Measurements from ENCODE around the gene CHST11.

CHST11 gene

DNA sequence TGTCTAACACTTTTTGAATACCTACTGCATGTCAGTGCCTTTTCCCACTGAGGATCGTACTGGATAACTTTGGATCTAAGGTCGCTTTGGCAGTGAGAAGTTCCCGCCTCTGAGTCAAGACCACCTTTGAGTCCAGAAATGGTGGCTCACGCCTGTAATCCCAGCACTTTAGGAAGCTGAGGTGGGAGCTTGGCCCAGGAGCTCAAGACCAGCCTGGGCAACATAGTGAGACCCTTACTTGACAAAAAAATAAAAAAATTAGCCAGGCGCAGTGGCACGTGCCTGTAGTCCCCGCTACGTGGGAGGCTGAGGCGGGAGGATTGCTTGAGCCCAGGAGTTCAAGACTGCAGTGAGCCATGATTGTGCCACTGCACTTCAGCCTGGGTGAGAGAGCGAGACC, 61.1 kb downstream of the CHST11 start:
- in situ Hi-C loops (cut with MboI; ENCODE audit: low sequenced_read_pairs, unreplicated experiment): no loop called here
- TF ChIP-seq, protein P1, sequence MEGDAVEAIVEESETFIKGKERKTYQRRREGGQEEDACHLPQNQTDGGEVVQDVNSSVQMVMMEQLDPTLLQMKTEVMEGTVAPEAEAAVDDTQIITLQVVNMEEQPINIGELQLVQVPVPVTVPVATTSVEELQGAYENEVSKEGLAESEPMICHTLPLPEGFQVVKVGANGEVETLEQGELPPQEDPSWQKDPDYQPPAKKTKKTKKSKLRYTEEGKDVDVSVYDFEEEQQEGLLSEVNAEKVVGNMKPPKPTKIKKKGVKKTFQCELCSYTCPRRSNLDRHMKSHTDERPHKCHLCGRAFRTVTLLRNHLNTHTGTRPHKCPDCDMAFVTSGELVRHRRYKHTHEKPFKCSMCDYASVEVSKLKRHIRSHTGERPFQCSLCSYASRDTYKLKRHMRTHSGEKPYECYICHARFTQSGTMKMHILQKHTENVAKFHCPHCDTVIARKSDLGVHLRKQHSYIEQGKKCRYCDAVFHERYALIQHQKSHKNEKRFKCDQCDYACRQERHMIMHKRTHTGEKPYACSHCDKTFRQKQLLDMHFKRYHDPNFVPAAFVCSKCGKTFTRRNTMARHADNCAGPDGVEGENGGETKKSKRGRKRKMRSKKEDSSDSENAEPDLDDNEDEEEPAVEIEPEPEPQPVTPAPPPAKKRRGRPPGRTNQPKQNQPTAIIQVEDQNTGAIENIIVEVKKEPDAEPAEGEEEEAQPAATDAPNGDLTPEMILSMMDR (IDR thresholded peaks at IDR 0.05; ENCODE audit: borderline replicate concordance, control extremely low read depth, extremely low read depth, insufficient read depth, missing control alignments): no peak
- no peak for DNase-seq (ENCODE audit: low spot score)

DNA sequence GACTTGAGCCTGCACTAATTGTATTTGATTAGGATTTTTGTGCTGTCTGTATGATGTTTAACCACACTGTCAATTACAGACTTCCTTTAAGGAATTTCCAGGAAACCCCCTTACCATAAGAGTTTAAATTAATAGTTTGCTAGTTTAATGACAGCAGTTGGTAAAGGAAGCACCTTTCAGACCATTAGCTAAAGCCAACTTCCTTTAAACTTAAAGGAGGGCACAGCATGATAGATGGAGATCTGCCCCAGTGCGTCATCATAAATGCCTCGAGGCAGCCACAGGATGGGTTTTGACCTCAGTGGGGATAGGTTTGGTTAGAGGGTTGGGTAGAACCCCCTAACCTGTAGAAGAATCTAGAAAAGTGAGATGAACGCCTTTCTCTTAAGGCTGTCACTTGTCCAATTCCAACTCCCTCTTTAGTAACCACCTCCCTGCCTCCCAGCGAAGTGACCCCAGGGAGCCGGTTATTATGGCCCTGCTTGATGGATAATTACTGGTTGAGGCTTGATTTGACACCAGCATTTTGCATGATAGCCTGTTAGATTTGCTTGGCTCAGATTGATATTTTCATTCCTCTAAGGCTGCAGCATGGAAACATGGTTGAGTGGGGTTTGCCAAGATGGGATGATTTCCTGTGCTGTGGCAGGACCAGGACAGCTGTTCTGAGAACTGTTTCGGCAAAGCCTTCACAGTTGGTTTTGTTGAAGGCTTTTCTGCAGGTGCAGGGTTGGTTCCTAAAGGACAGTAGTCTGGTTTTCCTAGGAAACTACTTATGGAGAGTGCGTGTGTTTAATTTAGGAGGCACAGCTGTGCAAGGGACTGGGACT, 62.7 kb downstream of the CHST11 start:
- TF ChIP-seq, protein P1 (IDR thresholded peaks at IDR 0.05; ENCODE audit: borderline replicate concordance, control extremely low read depth, extremely low read depth, insufficient read depth, missing control alignments): no peak
- no peak for DNase-seq (ENCODE audit: low spot score)
- in situ Hi-C loops (cut with MboI; ENCODE audit: low sequenced_read_pairs, unreplicated experiment): no loop called here

DNA sequence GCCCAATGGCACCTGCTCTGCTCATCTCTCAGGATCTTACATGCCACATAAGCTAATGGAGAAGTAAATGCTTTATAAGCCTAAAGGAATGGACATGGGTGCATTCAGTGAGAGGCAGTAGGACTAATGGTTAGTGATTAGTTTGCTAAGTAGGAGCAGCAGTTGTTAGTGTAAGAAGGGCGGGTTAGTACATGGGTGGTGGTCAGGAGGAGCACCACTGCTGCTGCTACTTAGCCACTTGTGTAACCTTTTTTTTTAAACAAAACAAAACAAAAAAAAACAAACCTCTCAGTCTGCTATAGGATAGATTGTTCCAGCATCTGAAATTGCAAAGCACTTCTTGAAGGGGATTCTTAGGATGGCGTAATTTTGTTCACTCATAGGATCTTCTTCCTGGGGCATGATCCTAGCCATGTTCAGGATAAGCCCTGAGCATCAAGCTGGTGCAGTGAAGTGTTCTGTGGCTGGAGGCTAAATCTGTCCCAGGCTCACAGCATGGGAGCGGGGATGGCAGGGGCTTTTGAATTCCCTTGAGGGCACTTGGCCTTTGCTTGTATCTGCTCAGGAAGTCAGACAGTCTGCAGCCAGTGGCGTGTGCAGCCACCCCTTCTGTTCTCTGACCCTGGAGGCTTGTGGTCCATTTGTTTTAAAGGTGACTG, 63.6 kb downstream of the CHST11 start:
- TF ChIP-seq, protein P1 (IDR thresholded peaks at IDR 0.05; ENCODE audit: borderline replicate concordance, control extremely low read depth, extremely low read depth, insufficient read depth, missing control alignments): no peak

DNA sequence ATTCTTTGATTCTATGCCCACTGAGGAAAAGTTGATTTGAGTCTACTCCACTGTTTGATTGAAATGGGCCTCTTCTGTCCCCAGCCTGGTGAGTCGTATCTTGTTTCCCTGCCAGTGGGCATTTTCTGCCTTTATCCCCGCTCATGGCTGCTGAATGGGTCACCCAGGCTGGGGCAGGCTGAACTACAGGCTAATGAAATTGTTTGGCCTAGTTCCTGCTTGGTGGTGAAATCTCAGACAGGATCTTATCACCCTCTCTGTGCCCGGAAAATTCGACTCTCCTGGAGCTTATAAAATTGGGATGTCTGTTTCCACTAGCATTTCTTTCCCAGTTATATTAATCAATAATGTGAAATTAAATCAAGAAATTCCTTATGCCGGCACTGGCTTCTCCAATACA, 65.0 kb downstream of the CHST11 start:
- TF ChIP-seq, protein P1 (IDR thresholded peaks at IDR 0.05; ENCODE audit: borderline replicate concordance, control extremely low read depth, extremely low read depth, insufficient read depth, missing control alignments): no peak
- in situ Hi-C loops (cut with MboI; ENCODE audit: low sequenced_read_pairs, unreplicated experiment): no loop called here
- no peak for DNase-seq (ENCODE audit: low spot score)

More for the DNA sequence above, 63.6 kb downstream of the CHST11 start:
- no peak for DNase-seq (ENCODE audit: low spot score)
- in situ Hi-C loops (cut with MboI; ENCODE audit: low sequenced_read_pairs, unreplicated experiment): no loop called here

DNA sequence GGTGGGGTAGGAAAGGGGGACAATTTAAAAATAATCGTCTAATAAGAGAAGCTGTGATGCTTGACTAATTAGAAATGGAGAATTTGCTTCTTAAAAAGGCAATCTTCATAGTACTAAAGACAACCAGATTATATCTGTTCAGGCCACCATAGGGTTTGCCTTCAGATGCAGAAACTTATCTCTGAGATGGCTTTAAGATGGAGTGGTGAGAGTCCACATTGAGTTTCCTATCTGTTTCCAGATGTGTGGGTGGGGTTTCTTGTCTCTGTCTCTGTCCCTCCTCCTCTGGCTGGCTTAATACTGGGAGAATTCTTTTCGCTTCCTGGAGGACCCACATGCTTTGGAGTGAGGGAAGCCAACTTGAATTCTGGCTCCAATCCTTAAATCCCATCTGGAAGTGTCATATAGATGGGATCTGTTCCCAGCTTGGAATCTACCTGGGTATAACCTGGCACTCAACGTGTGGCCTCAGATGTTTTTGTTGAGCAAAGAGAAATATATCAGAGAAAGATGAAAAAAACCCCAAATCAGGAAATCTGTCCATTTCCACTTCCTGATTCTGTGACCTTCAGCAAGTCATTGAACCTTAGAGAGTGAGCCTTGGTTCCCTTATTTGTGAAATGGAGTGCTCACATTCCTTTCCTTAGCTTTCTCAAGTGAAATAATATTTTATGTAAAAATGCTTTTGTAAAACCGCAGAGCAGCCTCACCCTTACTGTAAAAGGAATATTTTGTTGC, 66.4 kb downstream of the CHST11 start:
- in situ Hi-C loops (cut with MboI; ENCODE audit: low sequenced_read_pairs, unreplicated experiment): no loop called here
- TF ChIP-seq, protein P1 (IDR thresholded peaks at IDR 0.05; ENCODE audit: borderline replicate concordance, control extremely low read depth, extremely low read depth, insufficient read depth, missing control alignments): no peak
- no peak for DNase-seq (ENCODE audit: low spot score)

DNA sequence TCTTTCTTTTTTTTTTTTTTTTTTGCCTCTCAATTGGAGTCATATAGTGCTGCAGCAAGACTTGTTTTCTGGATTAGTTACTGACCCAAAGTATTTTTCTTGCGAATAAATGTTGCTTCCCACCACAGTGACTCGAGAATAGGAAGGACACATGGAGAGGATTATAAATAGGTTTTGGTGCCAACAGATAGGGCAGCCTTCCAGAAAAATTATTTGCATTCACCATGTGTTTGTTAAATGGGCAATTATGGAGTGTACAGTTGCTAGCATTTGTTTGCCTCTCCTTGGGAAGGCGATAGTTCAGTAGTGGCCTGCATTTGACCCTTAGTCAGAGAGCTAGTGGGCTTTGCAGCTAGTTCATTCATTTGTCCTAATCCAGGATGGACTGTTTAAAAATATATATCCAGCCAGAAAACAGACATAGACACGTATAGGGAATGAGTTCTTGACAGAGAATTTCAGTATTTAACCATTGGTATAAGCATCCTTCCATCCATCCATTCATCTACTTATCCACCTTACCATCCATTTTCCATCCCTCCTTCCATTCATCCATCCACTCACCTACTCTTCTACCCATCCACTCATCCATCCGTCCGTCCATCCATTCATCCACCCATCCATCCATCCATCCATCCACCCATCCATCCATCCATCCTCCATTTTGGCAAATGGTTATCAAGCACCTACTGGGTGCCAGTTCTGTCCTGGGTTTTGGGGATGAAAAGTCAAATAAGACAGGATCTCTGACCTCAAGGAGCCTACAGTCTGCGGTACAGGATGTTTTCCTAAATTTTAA, 67.5 kb downstream of the CHST11 start:
- in situ Hi-C loops (cut with MboI; ENCODE audit: low sequenced_read_pairs, unreplicated experiment): no loop called here
- TF ChIP-seq, protein P1 (IDR thresholded peaks at IDR 0.05; ENCODE audit: borderline replicate concordance, control extremely low read depth, extremely low read depth, insufficient read depth, missing control alignments): no peak
- DNase-seq (ENCODE audit: low spot score): no peak
